Prostate gland (tissue), 2 donors: ENCODE results near the gene TPR. TPM values are rescaled to one million over a fixed set of nuclear protein-coding genes. Genes with fewer than 3 reads are reported as not detected.

ENCODE experiments used
- DNase-seq: peaks from one replicate; pipeline ENCODE4 v3.0.0-alpha.2; 2019; ENCODE audit warnings: low spot score
- H3K27ac ChIP-seq, 2 donors: fragments of 200-600 bp; sonication (generic); 2 replicates each; pipeline ENCODE4 v1.5.1; 2017 to 2019
- H3K27me3 ChIP-seq: fragments of 200-600 bp; sonication (generic); replicated peaks from 2 replicates; pipeline ENCODE4 v1.5.1; 2019; ENCODE audit not compliant: insufficient read depth
- H3K36me3 ChIP-seq, 2 donors: fragments of 200-600 bp; sonication (generic); 1 replicate in 1 of 2; 2 replicates in 1 of 2; pipeline versions ENCODE4 v1.5.1 to v1.8.1; 2017 to 2019
- H3K4me1 ChIP-seq: fragments of 200-600 bp; sonication (generic); replicated peaks from 2 replicates; pipeline ENCODE4 v1.5.1; 2019
- H3K4me3 ChIP-seq, 2 donors: fragments of 200-600 bp; sonication (generic); 2 replicates each; pipeline ENCODE4 v1.5.1; 2017 to 2019
- H3K9me3 ChIP-seq: fragments of 200-600 bp; sonication (generic); 2 replicates; pipeline ENCODE4 v1.5.1; 2017
- CTCF ChIP-seq, 4 experiments: fragments of 200-600 bp in 2 of 4; fragments of 450-650 bp in 2 of 4; sonication (generic) in 2 of 4; IDR thresholded peaks; 1 replicate in 3 of 4; 2 replicates in 1 of 4; pipeline ENCODE4 v1.5.1; 2016 to 2019; ENCODE audit warnings: antibody characterized with exemption in 4 of 4, mild to moderate bottlenecking in 2 of 4, moderate library complexity in 2 of 4
- POLR2A ChIP-seq: fragments of 450-650 bp; IDR thresholded peaks from one replicate; pipeline ENCODE4 v1.6.1; 2016; ENCODE audit warnings: antibody characterized with exemption, mild to moderate bottlenecking
- POLR2AphosphoS5 ChIP-seq: sonication (generic); formaldehyde crosslinking; IDR thresholded peaks from one replicate; pipeline ENCODE4 v1.6.1; 2017; ENCODE audit warnings: antibody characterized with exemption
- WGBS: methylation state at CpG from one replicate; pipeline ENCODE4 v1.1.5; 2018; 5-methylcytosine and 5-hydroxymethylcytosine counted together
- intact Hi-C: fragments of 100-400 bp; cut with DNase I; formaldehyde crosslinking; loops from one replicate; pipeline ENCODE4 v1.14.2; 2022
- total RNA-seq, 2 donors: library from RNA; depleted of rRNA; stranded (reverse); fragments of >200 nt; gene quantifications; one replicate each; pipeline ENCODE4 v1.1.0, GENCODE V29; 2016

Gene TPR
- total RNA-seq, 2 donors from 2014 or later, result 46.7 to 110 TPM

GRCh38 chr1:186282466-186282865 is 92.6 kb downstream of the TPR start:
- Histone ChIP-seq H3K9me3 (no peaks in the 10 kb centered on the region), H3K4me3 (no peak overlapping the region), H3K27ac (no peak overlapping the region), H3K4me1 (no peaks in the 10 kb centered on the region), H3K36me3 (no peaks in the 10 kb centered on the region), H3K27me3 (no peaks in the 10 kb centered on the region)
- TF ChIP-seq POLR2AphosphoS5 (no peak), CTCF (IDR thresholded peaks at IDR 0.05) (no peak)
- WGBS, result 76% methylated on average over 8 of the region's 8 CpGs
- intact Hi-C loops, result no loop called here
- no peak for DNase-seq

- no peak for TF ChIP-seq POLR2A
- no peak overlapping the region for H3K4me3 ChIP-seq
- H3K27me3 ChIP-seq, result no peaks in the 10 kb centered on the region
- intact Hi-C loops, result no loop called here
- H3K27ac ChIP-seq, result no peak overlapping the region
- WGBS, result 87% methylated on average over 2 of the region's 2 CpGs
- no peaks in the 10 kb centered on the region for H3K4me1 ChIP-seq
- H3K9me3 ChIP-seq, result no peaks in the 10 kb centered on the region
- DNase-seq, result no peak
- no peaks in the 10 kb centered on the region for H3K36me3 ChIP-seq
These were observed 99.2 kb downstream of the TPR start for GRCh38 chr1:186275822-186276221.

- intact Hi-C loops, result no loop called here
- no peaks in the 10 kb centered on the region for H3K36me3 ChIP-seq
- no peaks in the 10 kb centered on the region for H3K27me3 ChIP-seq
- H3K27ac ChIP-seq, result no peak overlapping the region
- no peaks in the 10 kb centered on the region for H3K9me3 ChIP-seq
- no peak for DNase-seq
- no peaks in the 10 kb centered on the region for H3K4me1 ChIP-seq
- WGBS, result 52% methylated on average over 1 of the region's 1 CpG
- TF ChIP-seq POLR2AphosphoS5, result no peak
- no peak for TF ChIP-seq CTCF (IDR thresholded peaks at IDR 0.05)
- no peak for TF ChIP-seq POLR2A
- no peak overlapping the region for H3K4me3 ChIP-seq
These were observed 102.6 kb downstream of the TPR start for GRCh38 chr1:186272486-186272885.

DNA sequence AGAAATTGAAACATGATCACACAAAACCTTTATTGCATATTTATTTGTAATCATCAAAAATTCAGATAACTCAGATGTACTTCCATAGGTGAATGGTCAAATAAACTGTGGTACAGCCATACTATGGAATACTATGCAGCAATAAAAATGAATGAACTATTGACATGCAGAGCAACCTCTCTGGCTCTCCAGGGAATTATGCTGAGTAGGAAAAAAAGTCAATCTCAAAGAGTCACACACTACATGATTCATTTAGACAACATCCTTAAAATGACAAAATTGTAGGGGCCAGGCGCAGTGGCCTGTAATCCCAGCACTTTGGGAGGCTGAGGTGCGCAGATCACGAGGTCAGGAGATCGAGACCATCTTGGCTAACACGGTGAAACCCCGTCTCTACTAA is 104.0 kb downstream of the TPR start:
- no peaks in the 10 kb centered on the region for H3K36me3 ChIP-seq
- H3K27ac ChIP-seq, result no peak overlapping the region
- intact Hi-C loops, result no loop called here
- 92% methylated on average over 6 of the region's 6 CpGs for WGBS
- no peak overlapping the region for H3K4me3 ChIP-seq
- H3K9me3 ChIP-seq, result no peaks in the 10 kb centered on the region
- no peak for TF ChIP-seq POLR2A
- no peak for TF ChIP-seq POLR2AphosphoS5
- no peak for TF ChIP-seq CTCF (IDR thresholded peaks at IDR 0.05)
- DNase-seq, result no peak
- no peaks in the 10 kb centered on the region for H3K27me3 ChIP-seq
- no peaks in the 10 kb centered on the region for H3K4me1 ChIP-seq

Other genes starting within 250 kb of the TPR start
- gene PRG4, start 79.0 kb downstream of the TPR start, total RNA-seq, result under 1 TPM in 1 of 2 donors, not detected in 1; 0.17 TPM
- gene ODR4, start 585 bp upstream of the TPR start, total RNA-seq, result 10 to 100 TPM; 30.1 to 31.6 TPM
- not detected for gene PDC, start 85.9 kb upstream of the TPR start, total RNA-seq